HepG2 (cell line): ENCODE results near the gene ARMH1. TPM values are rescaled to one million over a fixed set of nuclear protein-coding genes. Genes with fewer than 3 reads are reported as not detected.

ENCODE experiments used
- ATAD3A ChIP-seq: sonication (generic); formaldehyde crosslinking; IDR thresholded peaks from 2 replicates; pipeline ENCODE4 v1.4.0; 2020; ENCODE audit warnings: missing genetic modification reagents
- ATM ChIP-seq: fragments of 450-650 bp; IDR thresholded peaks from 2 replicates; pipeline ENCODE4 v1.7.1; 2017; ENCODE audit warnings: mild to moderate bottlenecking, borderline replicate concordance
- CEBPB ChIP-seq: IDR thresholded peaks from 2 replicates; pipeline ENCODE4 v1.6.1; 2011; ENCODE audit warnings: low read depth, low read length, improper control_type of control experiment, borderline replicate concordance
- DMTF1 ChIP-seq: sonication (generic); formaldehyde crosslinking; IDR thresholded peaks from 2 replicates; pipeline ENCODE4 v1.4.0; 2020; ENCODE audit warnings: mild to moderate bottlenecking, missing genetic modification reagents
- FOXC1 ChIP-seq: sonication (generic); formaldehyde crosslinking; IDR thresholded peaks from 2 replicates; pipeline ENCODE4 v1.8.0; 2022; ENCODE audit warnings: mild to moderate bottlenecking, missing genetic modification reagents, borderline replicate concordance
- FUBP1 ChIP-seq: sonication (generic); formaldehyde crosslinking; IDR thresholded peaks from 2 replicates; pipeline ENCODE4 v1.5.1; 2020; ENCODE audit warnings: missing genetic modification reagents, mild to moderate bottlenecking, borderline replicate concordance
- HINFP ChIP-seq: sonication (generic); formaldehyde crosslinking; IDR thresholded peaks from 2 replicates; pipeline ENCODE4 v1.4.0; 2020; ENCODE audit warnings: low read depth, mild to moderate bottlenecking, missing genetic modification reagents
- LCORL ChIP-seq, 2 experiments: fragments of 450-650 bp in 1 of 2; sonication (generic) in 1 of 2; formaldehyde crosslinking in 1 of 2; IDR thresholded peaks; 2 replicates each; pipeline versions ENCODE4 v1.5.0 to v1.6.1; 2017 to 2020; ENCODE audit warnings: antibody characterized with exemption in 1 of 2, missing genetic modification reagents in 1 of 2
- NR2C2 ChIP-seq: sonication (generic); formaldehyde crosslinking; IDR thresholded peaks from 2 replicates; pipeline ENCODE4 v1.4.0; 2020; ENCODE audit warnings: missing genetic modification reagents, mild to moderate bottlenecking, moderate library complexity, borderline replicate concordance
- PAX8 ChIP-seq: sonication (generic); formaldehyde crosslinking; IDR thresholded peaks from 2 replicates; pipeline ENCODE4 v1.8.0; 2022; ENCODE audit warnings: mild to moderate bottlenecking, missing genetic modification reagents, borderline replicate concordance
- PITX1 ChIP-seq: sonication (generic); formaldehyde crosslinking; IDR thresholded peaks from 2 replicates; pipeline ENCODE4 v1.5.1; 2020; ENCODE audit warnings: mild to moderate bottlenecking, missing genetic modification reagents
- ZNF18 ChIP-seq: sonication (generic); formaldehyde crosslinking; IDR thresholded peaks from 2 replicates; pipeline ENCODE4 v1.8.0; 2022; ENCODE audit warnings: mild to moderate bottlenecking, missing genetic modification reagents; ENCODE audit not compliant: insufficient replicate concordance
- ZNF230 ChIP-seq: sonication (generic); formaldehyde crosslinking; IDR thresholded peaks from 2 replicates; pipeline ENCODE4 v1.4.0; 2020; ENCODE audit warnings: mild to moderate bottlenecking, missing genetic modification reagents
- ZNF337 ChIP-seq: sonication (generic); formaldehyde crosslinking; IDR thresholded peaks from 2 replicates; pipeline ENCODE4 v1.5.1; 2020; ENCODE audit warnings: missing genetic modification reagents, low read depth, mild to moderate bottlenecking, borderline replicate concordance
- ZNF687 ChIP-seq: sonication (generic); formaldehyde crosslinking; IDR thresholded peaks from 2 replicates; pipeline ENCODE4 v1.5.1; 2020; ENCODE audit warnings: mild to moderate bottlenecking, missing genetic modification reagents, moderate library complexity
- ZNF720 ChIP-seq: sonication (generic); formaldehyde crosslinking; IDR thresholded peaks from 2 replicates; pipeline ENCODE4 v1.4.0; 2020; ENCODE audit warnings: missing genetic modification reagents
- polyA plus RNA-seq, 8 experiments: library from polyadenylated mRNA; depleted of rRNA in 3 of 8; stranded (reverse) in 7 of 8; unstranded in 1 of 8; fragments of >200 nt; fragmentation: Illumina TruSeq in 4 of 8; extraction: Trizol in 4 of 8; gene quantifications; 2 replicates each; pipeline versions ENCODE4 v1.2.1 to v1.2.3, GENCODE V29; 2011 to 2016; ENCODE audit warnings: low read depth in 4 of 8, missing spikeins in 1 of 8, mixed read lengths in 1 of 8; ENCODE audit not compliant: insufficient read depth in 1 of 8
- total RNA-seq, 5 experiments: library from RNA; depleted of rRNA; stranded (reverse); fragments of >200 nt; fragmentation: Illumina TruSeq; extraction: Trizol; gene quantifications; 2 replicates each; pipeline ENCODE4 v1.2.3, GENCODE V29; 2016; ENCODE audit warnings: low read depth in 1 of 5

The ARMH1 gene
- total and polyA plus RNA-seq, 2 of the 13 experiments (the other 11 are each of a cell fraction or from before 2014, with no cell fraction given) = 0.69 TPM; not detected in 1

GRCh38 chr1:44730741-44731512, 56.4 kb downstream of the ARMH1 start, which contains the start of gene RNU5D-1 (continued):
- TF ChIP-seq PITX1 = no peak
- TF ChIP-seq DMTF1 (CRISPR knock-in tag) = no peak
- no peak for TF ChIP-seq ZNF687
- no peak for TF ChIP-seq FUBP1
- TF ChIP-seq HINFP (CRISPR knock-in tag) = no peak
- TF ChIP-seq FOXC1 (CRISPR knock-in tag) = peak; percentile 32; the same call in 1 of the 2 replicates
- TF ChIP-seq NR2C2 (CRISPR knock-in tag) = no peak
- TF ChIP-seq ZNF230 (CRISPR knock-in tag) = no peak
- TF ChIP-seq LCORL (IDR thresholded peaks at IDR 0.05) = peak; percentile 78
- peak; percentile 66; the same call in 1 of the 2 replicates for TF ChIP-seq LCORL (CRISPR knock-in tag; IDR thresholded peaks at IDR 0.05)
- TF ChIP-seq ZNF720 (CRISPR knock-in tag) = no peak
- TF ChIP-seq PAX8 = no peak
- no peak for TF ChIP-seq CEBPB
- TF ChIP-seq ATM = no peak
- TF ChIP-seq ZNF18 (CRISPR knock-in tag) = peak; percentile 21
- TF ChIP-seq ZNF337 (CRISPR knock-in tag) = peak; percentile 58; the same call in 1 of the 2 replicates
- TF ChIP-seq ATAD3A (CRISPR knock-in tag) = no peak
